Body of pancreas (tissue), 4 donors: ENCODE measurements around the gene DNAJC24.

Experiments
- CTCF ChIP-seq, 7 experiments: fragments of 450-650 bp in 4 of 7; fragments of 200-600 bp in 3 of 7; sonication (generic) in 3 of 7; IDR thresholded peaks; one replicate each; pipeline ENCODE4 v1.5.1; 2016 to 2019; ENCODE audit warnings: antibody characterized with exemption in 7 of 7
- POLR2A ChIP-seq, 3 donors: fragments of 450-650 bp; IDR thresholded peaks; one replicate each; pipeline ENCODE4 v1.6.1; 2016; ENCODE audit warnings: antibody characterized with exemption in 3 of 3, mild to moderate bottlenecking in 2 of 3

- TF ChIP-seq CTCF (IDR thresholded peaks at IDR 0.05) (no peak), POLR2A (IDR thresholded peaks at IDR 0.05) (no peak)
Observed at GRCh38 chr11:31421820-31422219, 52.2 kb downstream of the DNAJC24 start.
